Neural cell (in vitro differentiated cells): ENCODE data around the gene NACC2. TPM values are rescaled to one million over a fixed set of nuclear protein-coding genes. Genes with fewer than 3 reads are reported as not detected.

Experiments used
- H2AFZ ChIP-seq: fragments of 200-600, 300-800 bp; sonication (generic), shearing (Covaris generic); 2 replicates; pipeline ENCODE4 v1.6.0; 2014; ENCODE audit warnings: low read depth, mild to moderate bottlenecking, antibody characterized with exemption, low read length, moderate library complexity
- H3F3A ChIP-seq: fragments of 200-600 bp; shearing (Covaris generic); 2 replicates; pipeline ENCODE4 v1.6.1; 2016; ENCODE audit warnings: mild to moderate bottlenecking, moderate library complexity, mixed read lengths, antibody characterized with exemption, low read length; ENCODE audit not compliant: insufficient read depth, poor library complexity, severe bottlenecking
- H3K27ac ChIP-seq: fragments of 200-600, 300-800 bp; sonication (generic), shearing (Covaris generic); 2 replicates; pipeline ENCODE4 v1.5.1; 2014; ENCODE audit warnings: mild to moderate bottlenecking, low read length, moderate library complexity
- H3K27me3 ChIP-seq: fragments of 300-800, 200-600 bp; sonication (generic), shearing (Covaris generic); 2 replicates; pipeline ENCODE4 v1.6.0; 2014; ENCODE audit warnings: mild to moderate bottlenecking, low read depth, low read length, moderate library complexity; ENCODE audit not compliant: insufficient read depth
- H3K36me3 ChIP-seq: fragments of 300-800, 200-600 bp; sonication (generic), shearing (Covaris generic); 2 replicates; pipeline ENCODE4 v1.5.1; 2014; ENCODE audit warnings: mild to moderate bottlenecking, antibody characterized with exemption, low read length, moderate library complexity; ENCODE audit not compliant: insufficient read depth
- H3K4me2 ChIP-seq: fragments of 300-800, 200-600 bp; sonication (generic), shearing (Covaris generic); 2 replicates; pipeline ENCODE4 v1.6.0; 2014; ENCODE audit warnings: mild to moderate bottlenecking, low read length
- H3K4me3 ChIP-seq: fragments of 300-800, 200-600 bp; sonication (generic), shearing (Covaris generic); 2 replicates; pipeline ENCODE4 v1.5.1; 2014; ENCODE audit warnings: mild to moderate bottlenecking, low read length, moderate library complexity
- H3K79me2 ChIP-seq: fragments of 200-600 bp; shearing (Covaris generic); replicated peaks from 2 replicates; pipeline ENCODE4 v1.6.0; 2014; ENCODE audit warnings: mild to moderate bottlenecking, low read length, moderate library complexity; ENCODE audit not compliant: insufficient read depth
- H3K9ac ChIP-seq: fragments of 300-800, 200-600 bp; sonication (generic), shearing (Covaris generic); 2 replicates; pipeline ENCODE4 v1.6.1; 2016; ENCODE audit warnings: mild to moderate bottlenecking, low read length, mixed read lengths
- H3K9me2 ChIP-seq: fragments of 200-600 bp; shearing (Covaris generic); 2 replicates; pipeline ENCODE4 v1.6.1; 2016; ENCODE audit warnings: mild to moderate bottlenecking, low read length, mixed read lengths; ENCODE audit not compliant: insufficient read depth
- H3K9me3 ChIP-seq: fragments of 200-600, 300-800 bp; sonication (generic), shearing (Covaris generic); 2 replicates; pipeline ENCODE4 v1.6.1; 2016; ENCODE audit warnings: mild to moderate bottlenecking, mixed run types, low read length, moderate library complexity, mixed read lengths
- H4K20me1 ChIP-seq: fragments of 200-600 bp; shearing (Covaris generic); 2 replicates; pipeline ENCODE4 v1.6.1; 2016; ENCODE audit warnings: mild to moderate bottlenecking, mixed run types; ENCODE audit not compliant: insufficient read depth
- CTCF ChIP-seq: fragments of 450-650 bp; IDR thresholded peaks from 2 replicates; pipeline ENCODE4 v1.5.1; 2014; ENCODE audit warnings: antibody characterized with exemption, mild to moderate bottlenecking, moderate library complexity; ENCODE audit not compliant: poor library complexity, severe bottlenecking
- EP300 ChIP-seq: fragments of 450-650 bp; conservative IDR thresholded peaks from 2 replicates; pipeline ENCODE4 v1.6.1; 2014; ENCODE audit warnings: antibody characterized with exemption, mild to moderate bottlenecking, moderate library complexity; ENCODE audit not compliant: poor library complexity, severe bottlenecking
- EZH2 ChIP-seq: fragments of 200-600, 300-800 bp; shearing (Covaris generic), sonication (generic); IDR thresholded peaks from 2 replicates; pipeline ENCODE4 v1.6.1; 2014; ENCODE audit warnings: antibody characterized with exemption, low read length, borderline replicate concordance, mild to moderate bottlenecking; ENCODE audit not compliant: insufficient read depth, poor library complexity, severe bottlenecking
- MXI1 ChIP-seq: fragments of 450-650 bp; conservative IDR thresholded peaks from 2 replicates; pipeline ENCODE4 v1.6.1; 2014; ENCODE audit warnings: antibody characterized with exemption, mild to moderate bottlenecking; ENCODE audit not compliant: poor library complexity, severe bottlenecking
- POLR2AphosphoS5 ChIP-seq: IDR thresholded peaks from 2 replicates; pipeline ENCODE4 v1.6.1; 2012
- RAD21 ChIP-seq: fragments of 450-650 bp; conservative IDR thresholded peaks from 2 replicates; pipeline ENCODE4 v1.6.1; 2014; ENCODE audit warnings: antibody characterized with exemption, mild to moderate bottlenecking, moderate library complexity
- SMC3 ChIP-seq: fragments of 450-650 bp; conservative IDR thresholded peaks from 2 replicates; pipeline ENCODE4 v1.6.1; 2014; ENCODE audit warnings: antibody characterized with exemption, mild to moderate bottlenecking, moderate library complexity; ENCODE audit not compliant: poor library complexity
- TAF1 ChIP-seq: IDR thresholded peaks from 2 replicates; pipeline ENCODE4 v1.6.1; 2012; ENCODE audit warnings: low read depth
- polyA plus RNA-seq: library from polyadenylated mRNA; depleted of rRNA; stranded (reverse); fragments of >200 nt; gene quantifications from 2 replicates; pipeline ENCODE4 v1.2.3, GENCODE V29; 2014
- TF ChIP-seq, protein P1 (sequence below): IDR thresholded peaks from 2 replicates; pipeline ENCODE4 v1.6.1; 2012; ENCODE audit warnings: borderline replicate concordance

Gene NACC2
- polyA plus RNA-seq, 1 donor from 2014 or later, result 1.7 TPM

GRCh38 chr9:135980926-135981630, 114.0 kb downstream of the NACC2 start:
- H3K79me2 ChIP-seq, result no peaks in the 10 kb centered on the region
- no peak overlapping the region for H3K9ac ChIP-seq
- H3K4me3 ChIP-seq, result no peak overlapping the region
- H4K20me1 ChIP-seq, result no peaks in the 10 kb centered on the region
- TF ChIP-seq EP300 (no peak), MXI1 (no peak), RAD21 (no peak), TAF1 (no peak), SMC3 (no peak), CTCF (no peak), POLR2AphosphoS5 (no peak), EZH2 (no peak)
- TF ChIP-seq, protein P1, sequence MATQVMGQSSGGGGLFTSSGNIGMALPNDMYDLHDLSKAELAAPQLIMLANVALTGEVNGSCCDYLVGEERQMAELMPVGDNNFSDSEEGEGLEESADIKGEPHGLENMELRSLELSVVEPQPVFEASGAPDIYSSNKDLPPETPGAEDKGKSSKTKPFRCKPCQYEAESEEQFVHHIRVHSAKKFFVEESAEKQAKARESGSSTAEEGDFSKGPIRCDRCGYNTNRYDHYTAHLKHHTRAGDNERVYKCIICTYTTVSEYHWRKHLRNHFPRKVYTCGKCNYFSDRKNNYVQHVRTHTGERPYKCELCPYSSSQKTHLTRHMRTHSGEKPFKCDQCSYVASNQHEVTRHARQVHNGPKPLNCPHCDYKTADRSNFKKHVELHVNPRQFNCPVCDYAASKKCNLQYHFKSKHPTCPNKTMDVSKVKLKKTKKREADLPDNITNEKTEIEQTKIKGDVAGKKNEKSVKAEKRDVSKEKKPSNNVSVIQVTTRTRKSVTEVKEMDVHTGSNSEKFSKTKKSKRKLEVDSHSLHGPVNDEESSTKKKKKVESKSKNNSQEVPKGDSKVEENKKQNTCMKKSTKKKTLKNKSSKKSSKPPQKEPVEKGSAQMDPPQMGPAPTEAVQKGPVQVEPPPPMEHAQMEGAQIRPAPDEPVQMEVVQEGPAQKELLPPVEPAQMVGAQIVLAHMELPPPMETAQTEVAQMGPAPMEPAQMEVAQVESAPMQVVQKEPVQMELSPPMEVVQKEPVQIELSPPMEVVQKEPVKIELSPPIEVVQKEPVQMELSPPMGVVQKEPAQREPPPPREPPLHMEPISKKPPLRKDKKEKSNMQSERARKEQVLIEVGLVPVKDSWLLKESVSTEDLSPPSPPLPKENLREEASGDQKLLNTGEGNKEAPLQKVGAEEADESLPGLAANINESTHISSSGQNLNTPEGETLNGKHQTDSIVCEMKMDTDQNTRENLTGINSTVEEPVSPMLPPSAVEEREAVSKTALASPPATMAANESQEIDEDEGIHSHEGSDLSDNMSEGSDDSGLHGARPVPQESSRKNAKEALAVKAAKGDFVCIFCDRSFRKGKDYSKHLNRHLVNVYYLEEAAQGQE, result no peak
- H2AFZ ChIP-seq, result no peak overlapping the region
- H3K36me3 ChIP-seq, result no peaks in the 10 kb centered on the region
- no peaks in the 10 kb centered on the region for H3K9me3 ChIP-seq
- H3K4me2 ChIP-seq, result no peak overlapping the region
- H3F3A ChIP-seq, result no peaks in the 10 kb centered on the region
- H3K9me2 ChIP-seq, result no peaks in the 10 kb centered on the region
- H3K27ac ChIP-seq, result no peak overlapping the region
- no peaks in the 10 kb centered on the region for H3K27me3 ChIP-seq

DNA sequence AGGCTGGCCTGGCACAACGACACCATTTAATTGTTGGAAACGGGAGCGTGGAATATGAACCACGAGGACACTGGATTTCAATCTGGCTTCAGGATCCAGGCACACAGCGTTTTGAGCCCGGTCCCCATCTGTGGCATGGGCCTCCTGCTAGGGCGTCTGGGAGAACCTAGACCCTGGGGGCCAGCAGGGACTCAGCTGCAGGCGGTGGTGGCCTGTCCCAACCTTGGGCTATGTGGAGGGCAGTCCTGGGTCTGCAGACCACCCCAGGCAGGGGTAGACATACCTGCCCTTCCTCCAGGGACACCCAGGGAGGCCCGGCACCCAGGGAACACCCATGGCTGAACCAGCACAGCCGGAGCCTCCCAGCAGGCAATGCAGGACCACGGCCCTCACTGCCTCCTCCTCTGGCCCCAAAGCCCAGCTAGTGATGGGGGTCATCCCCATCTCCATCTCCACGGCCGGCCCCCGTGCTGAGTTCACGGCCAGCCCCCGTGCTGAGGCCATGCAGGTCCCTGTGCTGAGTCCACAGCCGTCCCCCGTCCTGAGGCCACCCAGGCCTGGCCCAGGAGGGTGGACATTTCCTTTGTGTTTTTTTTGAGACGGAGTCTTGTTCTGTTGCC, 115.4 kb downstream of the NACC2 start:
- Histone ChIP-seq H3K9me3 (no peaks in the 10 kb centered on the region), H3F3A (no peaks in the 10 kb centered on the region), H2AFZ (no peak overlapping the region), H3K79me2 (no peaks in the 10 kb centered on the region), H3K4me3 (no peak overlapping the region), H3K36me3 (no peaks in the 10 kb centered on the region), H3K27me3 (no peaks in the 10 kb centered on the region), H3K9me2 (no peaks in the 10 kb centered on the region), H3K9ac (no peak overlapping the region), H3K4me2 (no peak overlapping the region), H3K27ac (no peak overlapping the region), H4K20me1 (no peaks in the 10 kb centered on the region)
- TF ChIP-seq MXI1 (no peak), EP300 (no peak), TAF1 (no peak), SMC3 (no peak), POLR2AphosphoS5 (no peak), EZH2 (no peak), RAD21 (no peak), CTCF (no peak)
- TF ChIP-seq, protein P1, result no peak
